H1 (cell line): Measurements from ENCODE around the gene PLXNA4. TPM values are rescaled to one million over a fixed set of nuclear protein-coding genes. Genes with fewer than 3 reads are reported as not detected.

Experiments
- ATF3 ChIP-seq: IDR thresholded peaks from 2 replicates; pipeline ENCODE4 v1.6.1; 2011; ENCODE audit warnings: low read depth, mild to moderate bottlenecking, low read length; ENCODE audit not compliant: insufficient read depth
- CTBP2 ChIP-seq: IDR thresholded peaks from 2 replicates; pipeline ENCODE4 v1.7.0; 2011; ENCODE audit warnings: borderline replicate concordance, mild to moderate bottlenecking, moderate library complexity, mixed read lengths, low read length; ENCODE audit not compliant: insufficient read depth, insufficient read length
- KDM5A ChIP-seq: fragments of 200-600 bp; IDR thresholded peaks from 2 replicates; pipeline ENCODE4 v1.7.1; 2012; ENCODE audit warnings: mild to moderate bottlenecking, low read length, inconsistent platforms, mixed read lengths
- MAX ChIP-seq: IDR thresholded peaks from 2 replicates; pipeline ENCODE4 v1.6.1; 2012; ENCODE audit warnings: inconsistent platforms
- polyA plus RNA-seq, 7 experiments: library from polyadenylated mRNA; depleted of rRNA in 3 of 7; stranded (reverse) in 5 of 7; unstranded in 2 of 7; fragments of >200 nt in 5 of 7; fragments of 200-250 nt in 2 of 7; gene quantifications; 1 replicate in 5 of 7; 2 replicates in 1 of 7; 4 replicates in 1 of 7; pipeline versions ENCODE4 v1.2.1 to v1.2.3, GENCODE V29; 2011 to 2013; ENCODE audit warnings: missing spikeins in 2 of 7, mixed read lengths in 2 of 7
- total RNA-seq: library from RNA; stranded (reverse); fragmentation: NEBNext Ultra II Directional; extraction: Animal tissue kit (Norgen Biotek cat#: 25700); gene quantifications from 2 replicates; pipeline ENCODE4 v1.2.1, GENCODE V29; 2021

PLXNA4 gene
- total and polyA plus RNA-seq, 2 of the 8 experiments (the other 6 are each of a cell fraction or from before 2014, with no cell fraction given) = 0.76 to 0.79 TPM

- TF ChIP-seq MAX (peak; percentile 35; the same call in 1 of the 2 replicates), KDM5A (no peak), CTBP2 (no peak), ATF3 (no peak)
Measured at GRCh38 chr7:132580717-132581285, 4.5 kb upstream of the PLXNA4 start (continued).
